ENCODE data around the gene IFRD1.

DNA sequence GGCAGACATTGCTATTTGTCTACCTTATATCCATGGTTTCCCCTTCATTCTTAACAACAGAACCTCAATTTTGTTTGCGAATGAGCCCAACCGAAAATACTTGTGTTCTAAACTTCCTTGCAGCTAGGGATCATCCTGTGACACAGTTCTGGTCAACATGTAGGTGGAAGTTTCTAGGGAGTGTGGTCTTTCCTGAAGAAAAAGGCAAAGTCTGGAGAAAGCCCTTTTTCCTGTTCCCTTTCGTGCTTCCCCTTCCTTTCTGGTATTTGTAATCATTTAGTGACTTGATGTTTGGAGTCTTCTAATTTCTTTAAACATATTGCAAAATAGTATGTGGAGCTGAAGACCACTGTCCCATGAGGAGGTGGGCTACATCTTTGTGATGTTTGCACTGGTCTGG, 2.9 kb upstream of the IFRD1 start:
- TF ChIP-seq, protein P1, sequence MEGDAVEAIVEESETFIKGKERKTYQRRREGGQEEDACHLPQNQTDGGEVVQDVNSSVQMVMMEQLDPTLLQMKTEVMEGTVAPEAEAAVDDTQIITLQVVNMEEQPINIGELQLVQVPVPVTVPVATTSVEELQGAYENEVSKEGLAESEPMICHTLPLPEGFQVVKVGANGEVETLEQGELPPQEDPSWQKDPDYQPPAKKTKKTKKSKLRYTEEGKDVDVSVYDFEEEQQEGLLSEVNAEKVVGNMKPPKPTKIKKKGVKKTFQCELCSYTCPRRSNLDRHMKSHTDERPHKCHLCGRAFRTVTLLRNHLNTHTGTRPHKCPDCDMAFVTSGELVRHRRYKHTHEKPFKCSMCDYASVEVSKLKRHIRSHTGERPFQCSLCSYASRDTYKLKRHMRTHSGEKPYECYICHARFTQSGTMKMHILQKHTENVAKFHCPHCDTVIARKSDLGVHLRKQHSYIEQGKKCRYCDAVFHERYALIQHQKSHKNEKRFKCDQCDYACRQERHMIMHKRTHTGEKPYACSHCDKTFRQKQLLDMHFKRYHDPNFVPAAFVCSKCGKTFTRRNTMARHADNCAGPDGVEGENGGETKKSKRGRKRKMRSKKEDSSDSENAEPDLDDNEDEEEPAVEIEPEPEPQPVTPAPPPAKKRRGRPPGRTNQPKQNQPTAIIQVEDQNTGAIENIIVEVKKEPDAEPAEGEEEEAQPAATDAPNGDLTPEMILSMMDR (IDR thresholded peaks at IDR 0.05), result no peak
- TF ChIP-seq POLR2A (IDR thresholded peaks at IDR 0.05) (no peak), EP300 (IDR thresholded peaks at IDR 0.05) (no peak)

Measured in stomach (tissue), 4 donors.